A549 (cell line): ENCODE data around the gene KREMEN1. TPM values are rescaled to one million over a fixed set of nuclear protein-coding genes. Genes with fewer than 3 reads are reported as not detected.

Source experiments
- ATAC-seq, 2 experiments: fragments of 200-7000 bp in 1 of 2; fragments of >200 bp in 1 of 2; cut with Nextera tagmentation in 1 of 2; cut with Tn5 transposase in 1 of 2; 3 replicates each; pipeline versions ENCODE4 v1.8.0 to v1.9.1; 2018 to 2020; ENCODE audit warnings: mild to moderate bottlenecking in 1 of 2, moderate library complexity in 1 of 2
- CTCF ChIA-PET: fragments of 300-600 bp; sonication (Branson Sonifier 250); formaldehyde crosslinking; extraction: SDS; loops from one replicate; lab custom pipeline; 2021; ENCODE audit warnings: antibody characterized with exemption, inconsistent platforms; lab: Yijun Ruan, JAX
- POLR2A ChIA-PET: fragments of 350-600 bp; formaldehyde crosslinking; extraction: SDS; loops from one replicate; lab custom pipeline; 2021; ENCODE audit warnings: antibody characterized with exemption, inconsistent platforms; lab: Yijun Ruan, JAX
- DNase-seq, 2 experiments: peaks; one replicate each; pipeline versions ENCODE4 v3.0.0 to v3.0.0-alpha.2; 2011 to 2016; ENCODE audit warnings: low read depth in 1 of 2, low spot score in 1 of 2
- FAIRE-seq: peaks from 2 replicates; lab custom pipeline; 2011; peaks lifted over from hg19 to GRCh38; lab: Jason Lieb, UNC
- H3K27ac ChIP-seq, 2 experiments: fragments of >200 bp; sonication (Bioruptor Twin); formaldehyde crosslinking; 3 replicates each; pipeline ENCODE4 v1.5.1; 2016 to 2017
- H3K4me1 ChIP-seq: fragments of >200 bp; sonication (Bioruptor Twin); formaldehyde crosslinking; 3 replicates; pipeline ENCODE4 v1.6.1; 2016
- H3K4me2 ChIP-seq: fragments of >200 bp; sonication (Bioruptor Twin); formaldehyde crosslinking; 3 replicates; pipeline ENCODE4 v1.6.1; 2016
- H3K4me3 ChIP-seq: fragments of >200 bp; sonication (Bioruptor Twin); formaldehyde crosslinking; 3 replicates; pipeline ENCODE4 v1.5.1; 2016
- H3K9me3 ChIP-seq: fragments of >200 bp; sonication (Bioruptor Twin); formaldehyde crosslinking; 3 replicates; pipeline ENCODE4 v1.6.1; 2016
- BHLHE40 ChIP-seq: IDR thresholded peaks from 2 replicates; pipeline ENCODE4 v1.6.1; 2012; ENCODE audit warnings: low read depth, low read length, inconsistent platforms
- CBX8 ChIP-seq: fragments of 200-600 bp; sonication (generic); IDR thresholded peaks from 2 replicates; pipeline ENCODE4 v1.6.1; 2016
- CHD4 ChIP-seq: fragments of 200-600 bp; sonication (generic); IDR thresholded peaks from 2 replicates; pipeline ENCODE4 v1.6.1; 2016; ENCODE audit warnings: antibody characterized with exemption, mild to moderate bottlenecking, borderline replicate concordance
- CTCF ChIP-seq: fragments of >200 bp; sonication (Bioruptor Twin); formaldehyde crosslinking; IDR thresholded peaks from 3 replicates; pipeline ENCODE4 v1.5.1; 2016
- EHF ChIP-seq: fragments of 250-450 bp; sonication (Bioruptor Pico); IDR thresholded peaks from 2 replicates; pipeline ENCODE4 v1.5.0; 2020; ENCODE audit warnings: mild to moderate bottlenecking
- ESRRA ChIP-seq: fragments of 150-350 bp; IDR thresholded peaks from 2 replicates; pipeline ENCODE4 v1.6.1; 2014; ENCODE audit warnings: mild to moderate bottlenecking, low read length, borderline replicate concordance
- FOSL2 ChIP-seq, 2 experiments: fragments of 450-650 bp in 1 of 2; fragments of >200 bp in 1 of 2; sonication (Bioruptor Twin) in 1 of 2; formaldehyde crosslinking; IDR thresholded peaks; 2 replicates each; pipeline versions ENCODE4 v1.5.0 to v1.6.1; 2016 to 2020; ENCODE audit warnings: mild to moderate bottlenecking in 1 of 2, moderate library complexity in 1 of 2
- GATA3 ChIP-seq: IDR thresholded peaks from 2 replicates; pipeline ENCODE4 v1.6.1; 2012; ENCODE audit warnings: borderline replicate concordance
- HDAC2 ChIP-seq: fragments of 200-600 bp; sonication (generic); IDR thresholded peaks from 2 replicates; pipeline ENCODE4 v1.6.1; 2016
- HES2 ChIP-seq: fragments of >200 bp; sonication (Bioruptor Twin); formaldehyde crosslinking; IDR thresholded peaks from 2 replicates; pipeline ENCODE4 v1.6.1; 2016
- HOXA7 ChIP-seq: fragments of 250-450 bp; sonication (Bioruptor Pico); IDR thresholded peaks from 2 replicates; pipeline ENCODE4 v1.5.0; 2020; ENCODE audit warnings: mild to moderate bottlenecking, moderate library complexity
- HOXB13 ChIP-seq: fragments of 250-450 bp; sonication (Bioruptor Pico); IDR thresholded peaks from 2 replicates; pipeline ENCODE4 v1.5.0; 2020; ENCODE audit warnings: low read depth, mild to moderate bottlenecking, moderate library complexity
- HOXB5 ChIP-seq: fragments of 250-450 bp; sonication (Bioruptor Pico); IDR thresholded peaks from 2 replicates; pipeline ENCODE4 v1.5.0; 2020; ENCODE audit warnings: mild to moderate bottlenecking, moderate library complexity
- JUN ChIP-seq, 2 experiments: fragments of >200 bp; sonication (Bioruptor Twin); formaldehyde crosslinking; IDR thresholded peaks; 2 replicates in 1 of 2; 3 replicates in 1 of 2; pipeline ENCODE4 v1.6.1; 2016 to 2017
- MAFK ChIP-seq: fragments of 450-650 bp; IDR thresholded peaks from 2 replicates; pipeline ENCODE4 v1.6.1; 2014; ENCODE audit not compliant: partially characterized antibody
- MAZ ChIP-seq: fragments of 150-350 bp; IDR thresholded peaks from 2 replicates; pipeline ENCODE4 v1.6.1; 2014; ENCODE audit warnings: antibody characterized with exemption, low read depth, low read length, borderline replicate concordance
- MYC ChIP-seq: IDR thresholded peaks from 2 replicates; pipeline ENCODE4 v1.6.1; 2012; ENCODE audit warnings: mild to moderate bottlenecking, inconsistent platforms, low read length, improper control_type of control experiment, borderline replicate concordance
- NFE2L2 ChIP-seq: fragments of 150-350 bp; conservative IDR thresholded peaks from 2 replicates; pipeline ENCODE4 v1.6.1; 2014; ENCODE audit warnings: low read length
- NPAS2 ChIP-seq: fragments of 250-450 bp; sonication (Bioruptor Pico); IDR thresholded peaks from 2 replicates; pipeline ENCODE4 v1.8.0; 2022; ENCODE audit warnings: mild to moderate bottlenecking, moderate library complexity, borderline replicate concordance
- POLR2A ChIP-seq: IDR thresholded peaks from 2 replicates; pipeline ENCODE4 v1.6.1; 2012; ENCODE audit warnings: mild to moderate bottlenecking, low read length
- POLR2AphosphoS2 ChIP-seq: conservative IDR thresholded peaks from 2 replicates; pipeline ENCODE4 v1.6.1; 2012; ENCODE audit warnings: low read length, improper control_type of control experiment, inconsistent platforms
- RFX5 ChIP-seq: fragments of 450-650 bp; IDR thresholded peaks from 2 replicates; pipeline ENCODE4 v1.7.1; 2014; ENCODE audit warnings: antibody characterized with exemption, mild to moderate bottlenecking, moderate library complexity
- RNF2 ChIP-seq: fragments of 200-600 bp; sonication (generic); IDR thresholded peaks from 2 replicates; pipeline ENCODE4 v1.6.1; 2016; ENCODE audit warnings: low read depth, mild to moderate bottlenecking, antibody characterized with exemption, moderate library complexity, borderline replicate concordance
- SMC3 ChIP-seq: fragments of >200 bp; sonication (Bioruptor Twin); formaldehyde crosslinking; IDR thresholded peaks from 3 replicates; pipeline ENCODE4 v1.6.1; 2018; ENCODE audit warnings: inconsistent platforms
- SREBF2 ChIP-seq: fragments of 450-650 bp; IDR thresholded peaks from 2 replicates; pipeline ENCODE4 v1.6.1; 2014; ENCODE audit warnings: mild to moderate bottlenecking, moderate library complexity
- TFCP2L1 ChIP-seq: fragments of 250-450 bp; sonication (Bioruptor Pico); IDR thresholded peaks from 2 replicates; pipeline ENCODE4 v1.5.0; 2021; ENCODE audit warnings: mild to moderate bottlenecking
- ZC3H11A ChIP-seq: fragments of 450-650 bp; IDR thresholded peaks from 2 replicates; pipeline ENCODE4 v1.6.1; 2014; ENCODE audit warnings: antibody characterized with exemption, mild to moderate bottlenecking
- ZNF302 ChIP-seq: fragments of 250-450 bp; sonication (Bioruptor Pico); IDR thresholded peaks from 2 replicates; pipeline ENCODE4 v1.9.0; 2021; ENCODE audit warnings: inconsistent platforms, mild to moderate bottlenecking, moderate library complexity
- WGBS: methylation state at CpG from one replicate; pipeline ENCODE4 v1.1.6; 2017; ENCODE audit errors: missing lambda C conversion rate; 5-methylcytosine and 5-hydroxymethylcytosine counted together
- polyA plus RNA-seq, 4 experiments: library from polyadenylated mRNA; depleted of rRNA in 3 of 4; stranded (reverse); fragments of >200 nt; fragmentation: RNase III in 1 of 4; extraction: RNeasy Plus Mini Kit Qiagen cat#74134 plus additional on column Dnase treatment in 1 of 4; gene quantifications; 2 replicates in 3 of 4; 3 replicates in 1 of 4; pipeline ENCODE4 v1.2.3, GENCODE V29; 2011 to 2017
- TF ChIP-seq, protein P1 (sequence below): fragments of 250-450 bp; sonication (Bioruptor Pico); IDR thresholded peaks from 2 replicates; pipeline ENCODE4 v1.5.0; 2020; ENCODE audit warnings: low read depth, mild to moderate bottlenecking, moderate library complexity

The KREMEN1 gene
- polyA plus RNA-seq, 2 of the 4 experiments (the other 2 are of a cell fraction), result 1.7 to 2.5 TPM

GRCh38 chr22:29206372-29207242, 133.8 kb downstream of the KREMEN1 start:
- H3K4me3 ChIP-seq, result peak overlapping the region; percentile 67
- peak overlapping the region; percentile 89 for H3K4me2 ChIP-seq
- 75% methylated on average over 19 of the region's 19 CpGs for WGBS
- H3K27ac ChIP-seq, result peak overlapping the region; percentile 67 to 92; a peak in 4 of 6 replicates
- TF ChIP-seq GATA3 (no peak), POLR2A (no peak), EHF (CRISPR knock-in tag) (no peak), NPAS2 (CRISPR knock-in tag) (no peak), HOXB13 (CRISPR knock-in tag) (no peak), RFX5 (no peak), JUN (IDR thresholded peaks at IDR 0.05) (no peak), MAZ (no peak), POLR2AphosphoS2 (no peak), HOXA7 (no peak), CTCF (no peak), FOSL2 (IDR thresholded peaks at IDR 0.05) (no peak), FOSL2 (CRISPR knock-in tag; IDR thresholded peaks at IDR 0.05) (no peak)
- no peak for FAIRE-seq
- CTCF ChIA-PET, result interaction anchor here (0.7 to 5.4 kb wide), 8 partner anchors 11 to 243 kb away, joined by 3 to 36 read pairs (median 3); no protein-coding TSS in a partner anchor
- POLR2A ChIA-PET, result no interaction called here
- H3K4me1 ChIP-seq, result no peaks in the 10 kb centered on the region
- no peak for DNase-seq
- H3K9me3 ChIP-seq, result no peaks in the 10 kb centered on the region
- no peak for ATAC-seq

GRCh38 chr22:29207243-29207550, 134.4 kb downstream of the KREMEN1 start:
- H3K9me3 ChIP-seq, result no peaks in the 10 kb centered on the region
- DNase-seq (no peak), ATAC-seq (no peak), FAIRE-seq (no peak)
- no peak for TF ChIP-seq NFE2L2
- TF ChIP-seq, protein P1, sequence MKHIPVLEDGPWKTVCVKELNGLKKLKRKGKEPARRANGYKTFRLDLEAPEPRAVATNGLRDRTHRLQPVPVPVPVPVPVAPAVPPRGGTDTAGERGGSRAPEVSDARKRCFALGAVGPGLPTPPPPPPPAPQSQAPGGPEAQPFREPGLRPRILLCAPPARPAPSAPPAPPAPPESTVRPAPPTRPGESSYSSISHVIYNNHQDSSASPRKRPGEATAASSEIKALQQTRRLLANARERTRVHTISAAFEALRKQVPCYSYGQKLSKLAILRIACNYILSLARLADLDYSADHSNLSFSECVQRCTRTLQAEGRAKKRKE (CRISPR knock-in tag), result no peak
- no peak for TF ChIP-seq ESRRA
- TF ChIP-seq RNF2, result no peak
- no peak for TF ChIP-seq POLR2A
- no peak for TF ChIP-seq SREBF2
- no peak for TF ChIP-seq HOXB5 (CRISPR knock-in tag)
- H3K4me2 ChIP-seq, result no peak overlapping the region
- ChIA-PET POLR2A (no interaction called here), CTCF (interaction anchor here (1.2 kb wide), 1 partner anchor 53 kb away, joined by 3 read pairs; no protein-coding TSS in a partner anchor)
- H3K4me3 ChIP-seq, result no peak overlapping the region
- no peaks in the 10 kb centered on the region for H3K4me1 ChIP-seq
- H3K27ac ChIP-seq, result no peak overlapping the region
- 76% methylated on average over 5 of the region's 5 CpGs for WGBS

- ChIA-PET CTCF (interaction anchor here (1.2 kb wide), 1 partner anchor 54 kb away, joined by 3 read pairs; no protein-coding TSS in a partner anchor), POLR2A (no interaction called here)
- Histone ChIP-seq H3K4me3 (no peak overlapping the region), H3K4me2 (no peak overlapping the region), H3K9me3 (no peaks in the 10 kb centered on the region), H3K27ac (no peak overlapping the region), H3K4me1 (no peaks in the 10 kb centered on the region)
- no peak for TF ChIP-seq MAFK
- no peak for TF ChIP-seq HOXA7
- no peak for TF ChIP-seq MYC
- TF ChIP-seq SMC3, result no peak
- no peak for TF ChIP-seq CBX8
- no peak for TF ChIP-seq ZNF302 (CRISPR knock-in tag)
- TF ChIP-seq HES2, result no peak
- no peak for TF ChIP-seq NPAS2 (CRISPR knock-in tag)
- no peak for TF ChIP-seq BHLHE40
- TF ChIP-seq ZC3H11A, result no peak
- no peak for TF ChIP-seq TFCP2L1 (CRISPR knock-in tag)
- TF ChIP-seq FOSL2 (IDR thresholded peaks at IDR 0.05), result no peak
- TF ChIP-seq FOSL2 (CRISPR knock-in tag; IDR thresholded peaks at IDR 0.05), result no peak
- TF ChIP-seq HDAC2, result no peak
- TF ChIP-seq CHD4, result no peak
- TF ChIP-seq NFE2L2, result no peak
- TF ChIP-seq JUN (IDR thresholded peaks at IDR 0.05), result no peak
- FAIRE-seq (no peak), ATAC-seq (no peak), DNase-seq (no peak)
- WGBS, result 59% methylated on average over 7 of the region's 11 CpGs
These were observed 135.0 kb downstream of the KREMEN1 start for GRCh38 chr22:29207562-29208501.
